Subcutaneous abdominal adipose tissue (tissue), 5 donors: Measurements from ENCODE around the gene NCKAP5.

Experiments
- H3K27ac ChIP-seq: one replicate; pipeline ENCODE4 v1.7.0; 2013; ENCODE audit warnings: low read depth, mild to moderate bottlenecking, inconsistent platforms, low read length, moderate library complexity
- H3K27me3 ChIP-seq, 5 donors: one replicate each; pipeline ENCODE4 v1.7.0; 2013; ENCODE audit warnings: low read length in 5 of 5, inconsistent platforms in 1 of 5; ENCODE audit not compliant: control insufficient read depth in 5 of 5, insufficient read depth in 4 of 5
- H3K36me3 ChIP-seq, 5 donors: one replicate each; pipeline ENCODE4 v1.7.0; 2013; ENCODE audit warnings: low read length in 5 of 5; ENCODE audit not compliant: control insufficient read depth in 5 of 5, insufficient read depth in 5 of 5
- H3K4me1 ChIP-seq, 5 donors: one replicate each; pipeline ENCODE4 v1.7.0; 2013; ENCODE audit warnings: low read length in 5 of 5, mild to moderate bottlenecking in 3 of 5, moderate library complexity in 1 of 5; ENCODE audit not compliant: control insufficient read depth in 5 of 5, insufficient read depth in 5 of 5
- H3K4me3 ChIP-seq, 5 donors: one replicate each; pipeline ENCODE4 v1.7.0; 2013; ENCODE audit warnings: low read length in 5 of 5, low read depth in 1 of 5
- H3K9ac ChIP-seq, 5 donors: one replicate each; pipeline ENCODE4 v1.7.0; 2013; ENCODE audit warnings: low read length in 5 of 5, mild to moderate bottlenecking in 4 of 5, moderate library complexity in 3 of 5
- H3K9me3 ChIP-seq, 5 donors: one replicate each; pipeline ENCODE4 v1.7.0; 2013; ENCODE audit warnings: low read length in 5 of 5; ENCODE audit not compliant: control insufficient read depth in 5 of 5
- donor health status: healthy.
- donor health status: healthy.
- donor health status: healthy.
- donor health status: healthy.
- donor health status: healthy.

Gene NCKAP5

GRCh38 chr2:133342286-133343017, 225.8 kb downstream of the NCKAP5 start:
- no peaks in the 10 kb centered on the region for H3K36me3 ChIP-seq
- H3K27me3 ChIP-seq = peaks cover 0 to 3% (median 0%) of the 10 kb centered on the region in 5 donors

GRCh38 chr2:133341575-133341974, 226.7 kb downstream of the NCKAP5 start:
- H3K4me3 ChIP-seq = no peak overlapping the region
- H3K4me1 ChIP-seq = peaks cover 0 to 2% (median 0%) of the 10 kb centered on the region in 5 donors
- no peak overlapping the region for H3K27ac ChIP-seq
- H3K27me3 ChIP-seq = peaks cover 0 to 3% (median 0%) of the 10 kb centered on the region in 5 donors
- H3K9ac ChIP-seq = no peak overlapping the region
- no peaks in the 10 kb centered on the region for H3K36me3 ChIP-seq
- no peaks in the 10 kb centered on the region for H3K9me3 ChIP-seq

More at GRCh38 chr2:133342286-133343017, 225.8 kb downstream of the NCKAP5 start:
- H3K4me1 ChIP-seq = peaks cover 0 to 2% (median 0%) of the 10 kb centered on the region in 5 donors
- no peak overlapping the region for H3K27ac ChIP-seq
- no peaks in the 10 kb centered on the region for H3K9me3 ChIP-seq
- H3K9ac ChIP-seq = no peak overlapping the region
- H3K4me3 ChIP-seq = no peak overlapping the region

GRCh38 chr2:133338224-133338623, 230.0 kb downstream of the NCKAP5 start:
- Histone ChIP-seq H3K27ac (no peak overlapping the region), H3K4me1 (no peaks in the 10 kb centered on the region), H3K27me3 (peaks cover 0 to 3% (median 0%) of the 10 kb centered on the region in 5 donors)

GRCh38 chr2:133334923-133335322, 233.3 kb downstream of the NCKAP5 start:
- H3K4me1 ChIP-seq = no peaks in the 10 kb centered on the region
- H3K9ac ChIP-seq = no peak overlapping the region
- no peak overlapping the region for H3K4me3 ChIP-seq
- no peak overlapping the region for H3K27ac ChIP-seq
- no peaks in the 10 kb centered on the region for H3K9me3 ChIP-seq
- no peaks in the 10 kb centered on the region for H3K36me3 ChIP-seq
- H3K27me3 ChIP-seq = no peaks in the 10 kb centered on the region

More at GRCh38 chr2:133338224-133338623, 230.0 kb downstream of the NCKAP5 start:
- H3K4me3 ChIP-seq = no peak overlapping the region
- H3K36me3 ChIP-seq = no peaks in the 10 kb centered on the region
- no peak overlapping the region for H3K9ac ChIP-seq
- no peaks in the 10 kb centered on the region for H3K9me3 ChIP-seq

GRCh38 chr2:133333181-133333580, 235.1 kb downstream of the NCKAP5 start:
- Histone ChIP-seq H3K4me1 (no peaks in the 10 kb centered on the region), H3K9ac (no peak overlapping the region), H3K9me3 (no peaks in the 10 kb centered on the region), H3K27me3 (no peaks in the 10 kb centered on the region), H3K27ac (no peak overlapping the region), H3K36me3 (no peaks in the 10 kb centered on the region), H3K4me3 (no peak overlapping the region)

GRCh38 chr2:133331436-133331835, 236.8 kb downstream of the NCKAP5 start:
- H3K36me3 ChIP-seq = no peaks in the 10 kb centered on the region
- H3K27me3 ChIP-seq = no peaks in the 10 kb centered on the region
- H3K4me3 ChIP-seq = no peak overlapping the region
- H3K27ac ChIP-seq = no peak overlapping the region
- no peaks in the 10 kb centered on the region for H3K9me3 ChIP-seq
- no peak overlapping the region for H3K9ac ChIP-seq
- H3K4me1 ChIP-seq = no peaks in the 10 kb centered on the region

- H3K9me3 ChIP-seq = no peaks in the 10 kb centered on the region
- H3K36me3 ChIP-seq = no peaks in the 10 kb centered on the region
- no peak overlapping the region for H3K27ac ChIP-seq
- no peaks in the 10 kb centered on the region for H3K4me1 ChIP-seq
- H3K4me3 ChIP-seq = no peak overlapping the region
- H3K9ac ChIP-seq = no peak overlapping the region
- no peaks in the 10 kb centered on the region for H3K27me3 ChIP-seq
Observed at GRCh38 chr2:133326652-133327397, 241.4 kb downstream of the NCKAP5 start.

GRCh38 chr2:133324150-133324561, 244.1 kb downstream of the NCKAP5 start:
- H3K4me1 ChIP-seq = no peaks in the 10 kb centered on the region
- no peak overlapping the region for H3K27ac ChIP-seq
- H3K9ac ChIP-seq = no peak overlapping the region
- H3K27me3 ChIP-seq = no peaks in the 10 kb centered on the region
- H3K9me3 ChIP-seq = no peaks in the 10 kb centered on the region
- no peaks in the 10 kb centered on the region for H3K36me3 ChIP-seq
- H3K4me3 ChIP-seq = no peak overlapping the region

GRCh38 chr2:133322909-133323308, 245.4 kb downstream of the NCKAP5 start:
- Histone ChIP-seq H3K9me3 (no peaks in the 10 kb centered on the region), H3K36me3 (no peaks in the 10 kb centered on the region), H3K4me3 (no peak overlapping the region), H3K27ac (no peak overlapping the region), H3K4me1 (no peaks in the 10 kb centered on the region), H3K27me3 (no peaks in the 10 kb centered on the region), H3K9ac (no peak overlapping the region)

GRCh38 chr2:133317178-133317577, 251.1 kb downstream of the NCKAP5 start:
- Histone ChIP-seq H3K9me3 (no peaks in the 10 kb centered on the region), H3K27me3 (no peaks in the 10 kb centered on the region), H3K27ac (no peak overlapping the region), H3K36me3 (no peaks in the 10 kb centered on the region), H3K4me1 (no peaks in the 10 kb centered on the region), H3K9ac (no peak overlapping the region), H3K4me3 (no peak overlapping the region)
